DOHH2 (cell line): Measurements from ENCODE around the gene TMEM14A.

Experiments
- H3F3A ChIP-seq: fragments of 200-600 bp; sonication (generic), shearing (Covaris generic); 2 replicates; pipeline ENCODE4 v1.6.0; 2016; ENCODE audit warnings: antibody characterized with exemption, mild to moderate bottlenecking; ENCODE audit not compliant: control insufficient read depth, insufficient read depth
- H3K27ac ChIP-seq: fragments of 200-600 bp; sonication (generic); 2 replicates; pipeline ENCODE4 v1.5.1; 2014; ENCODE audit warnings: low read depth, mild to moderate bottlenecking, low read length, moderate library complexity
- H3K27me3 ChIP-seq: fragments of 200-600 bp; sonication (generic); 2 replicates; pipeline ENCODE4 v1.6.1; 2014; ENCODE audit warnings: mild to moderate bottlenecking, low read length, mixed read lengths; ENCODE audit not compliant: control insufficient read depth
- H3K36me3 ChIP-seq: fragments of 200-600 bp; sonication (generic); 2 replicates; pipeline ENCODE4 v1.6.1; 2014; ENCODE audit warnings: mild to moderate bottlenecking, low read length, moderate library complexity, mixed read lengths; ENCODE audit not compliant: control insufficient read depth
- H3K4me1 ChIP-seq: fragments of 200-600 bp; sonication (generic); 2 replicates; pipeline ENCODE4 v1.6.1; 2014; ENCODE audit warnings: mild to moderate bottlenecking, low read length, mixed read lengths; ENCODE audit not compliant: control insufficient read depth
- H3K4me2 ChIP-seq: fragments of 200-600 bp; sonication (generic); 2 replicates; pipeline ENCODE4 v1.6.0; 2014; ENCODE audit warnings: mild to moderate bottlenecking, low read length, moderate library complexity
- H3K4me3 ChIP-seq: fragments of 200-600 bp; sonication (generic); 2 replicates; pipeline ENCODE4 v1.5.1; 2014; ENCODE audit warnings: mild to moderate bottlenecking, low read length, mixed read lengths
- H3K79me2 ChIP-seq: fragments of 200-600 bp; sonication (generic); 2 replicates; pipeline ENCODE4 v1.6.1; 2014; ENCODE audit warnings: mild to moderate bottlenecking, low read length, mixed read lengths; ENCODE audit not compliant: control insufficient read depth
- H3K9me2 ChIP-seq: fragments of 200-600 bp; sonication (generic); replicated peaks from 2 replicates; pipeline ENCODE4 v1.6.1; 2014; ENCODE audit warnings: mild to moderate bottlenecking, low read length, mixed read lengths; ENCODE audit not compliant: control insufficient read depth
- H3K9me3 ChIP-seq: fragments of 200-600 bp; sonication (generic); 2 replicates; pipeline ENCODE4 v1.6.1; 2014; ENCODE audit warnings: antibody characterized with exemption, low read length, mixed read lengths; ENCODE audit not compliant: control insufficient read depth, insufficient read depth
- H4K20me1 ChIP-seq: fragments of 200-600 bp; sonication (generic); 2 replicates; pipeline ENCODE4 v1.6.0; 2014; ENCODE audit warnings: low read depth, mild to moderate bottlenecking, antibody characterized with exemption, low read length, moderate library complexity; ENCODE audit not compliant: control insufficient read depth, insufficient read depth
- CTCF ChIP-seq: fragments of 200-600 bp; sonication (generic); IDR thresholded peaks from one replicate; pipeline ENCODE4 v1.5.1; 2014; ENCODE audit warnings: antibody characterized with exemption, mild to moderate bottlenecking, low read depth, low read length; ENCODE audit not compliant: poor library complexity, severe bottlenecking
- EZH2phosphoT487 ChIP-seq: fragments of 200-600 bp; sonication (generic); IDR thresholded peaks from 2 replicates; pipeline ENCODE4 v1.6.1; 2017; ENCODE audit warnings: borderline replicate concordance, mild to moderate bottlenecking, antibody characterized with exemption, low read length, moderate library complexity, mixed read lengths

Gene TMEM14A

GRCh38 chr6:52632011-52632410 is 38.9 kb upstream of the TMEM14A start:
- no peak for TF ChIP-seq CTCF
- no peak for TF ChIP-seq EZH2phosphoT487
- Histone ChIP-seq H3K27me3 (no peaks in the 10 kb centered on the region), H3F3A (no peaks in the 10 kb centered on the region), H3K27ac (no peak overlapping the region), H3K4me2 (no peak overlapping the region), H4K20me1 (no peaks in the 10 kb centered on the region), H3K4me3 (no peak overlapping the region), H3K79me2 (no peaks in the 10 kb centered on the region), H3K36me3 (no peaks in the 10 kb centered on the region), H3K9me3 (no peaks in the 10 kb centered on the region), H3K4me1 (no peaks in the 10 kb centered on the region), H3K9me2 (no peaks in the 10 kb centered on the region)

- H4K20me1 ChIP-seq, result no peaks in the 10 kb centered on the region
- no peaks in the 10 kb centered on the region for H3K9me3 ChIP-seq
- no peaks in the 10 kb centered on the region for H3K27me3 ChIP-seq
- no peaks in the 10 kb centered on the region for H3K9me2 ChIP-seq
- no peaks in the 10 kb centered on the region for H3F3A ChIP-seq
- H3K4me3 ChIP-seq, result no peak overlapping the region
- no peaks in the 10 kb centered on the region for H3K36me3 ChIP-seq
- TF ChIP-seq EZH2phosphoT487 (no peak), CTCF (no peak)
- no peaks in the 10 kb centered on the region for H3K79me2 ChIP-seq
- no peak overlapping the region for H3K27ac ChIP-seq
- H3K4me2 ChIP-seq, result no peak overlapping the region
- H3K4me1 ChIP-seq, result no peaks in the 10 kb centered on the region
Measured at GRCh38 chr6:52634211-52634610, 36.7 kb upstream of the TMEM14A start.

GRCh38 chr6:52635049-52635577 is 35.8 kb upstream of the TMEM14A start:
- TF ChIP-seq EZH2phosphoT487 (no peak), CTCF (no peak)
- H3K4me2 ChIP-seq, result no peak overlapping the region
- H3K27ac ChIP-seq, result no peak overlapping the region

More at GRCh38 chr6:52635049-52635577, 35.8 kb upstream of the TMEM14A start:
- Histone ChIP-seq H3K9me3 (no peaks in the 10 kb centered on the region), H3K27me3 (no peaks in the 10 kb centered on the region), H3K79me2 (no peaks in the 10 kb centered on the region), H3K9me2 (no peaks in the 10 kb centered on the region), H3K4me1 (no peaks in the 10 kb centered on the region), H4K20me1 (no peaks in the 10 kb centered on the region), H3K36me3 (no peaks in the 10 kb centered on the region), H3K4me3 (no peak overlapping the region), H3F3A (no peaks in the 10 kb centered on the region)
